ENCODE data around the gene NFE2.

DNA sequence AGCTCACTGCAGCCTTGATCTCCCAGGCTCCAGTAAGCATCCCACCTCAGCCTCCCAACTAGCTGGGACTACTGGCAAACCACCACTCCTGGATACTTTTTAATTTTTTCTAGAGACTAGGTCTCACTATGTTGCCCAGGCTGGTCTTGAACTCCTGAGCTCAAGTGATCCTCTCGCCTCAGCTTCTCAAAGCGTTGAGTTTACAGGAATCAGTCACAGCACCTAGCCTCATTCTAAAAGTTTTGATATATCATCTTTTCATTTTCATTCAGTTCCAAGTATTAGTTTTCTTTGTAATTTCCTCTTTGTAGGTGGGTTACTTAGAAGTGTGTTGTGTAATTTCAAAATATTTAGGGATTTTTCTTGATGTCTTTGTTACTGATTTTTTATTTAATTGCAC lies 30.5 kb downstream of the NFE2 start:
- TF ChIP-seq, protein P1, sequence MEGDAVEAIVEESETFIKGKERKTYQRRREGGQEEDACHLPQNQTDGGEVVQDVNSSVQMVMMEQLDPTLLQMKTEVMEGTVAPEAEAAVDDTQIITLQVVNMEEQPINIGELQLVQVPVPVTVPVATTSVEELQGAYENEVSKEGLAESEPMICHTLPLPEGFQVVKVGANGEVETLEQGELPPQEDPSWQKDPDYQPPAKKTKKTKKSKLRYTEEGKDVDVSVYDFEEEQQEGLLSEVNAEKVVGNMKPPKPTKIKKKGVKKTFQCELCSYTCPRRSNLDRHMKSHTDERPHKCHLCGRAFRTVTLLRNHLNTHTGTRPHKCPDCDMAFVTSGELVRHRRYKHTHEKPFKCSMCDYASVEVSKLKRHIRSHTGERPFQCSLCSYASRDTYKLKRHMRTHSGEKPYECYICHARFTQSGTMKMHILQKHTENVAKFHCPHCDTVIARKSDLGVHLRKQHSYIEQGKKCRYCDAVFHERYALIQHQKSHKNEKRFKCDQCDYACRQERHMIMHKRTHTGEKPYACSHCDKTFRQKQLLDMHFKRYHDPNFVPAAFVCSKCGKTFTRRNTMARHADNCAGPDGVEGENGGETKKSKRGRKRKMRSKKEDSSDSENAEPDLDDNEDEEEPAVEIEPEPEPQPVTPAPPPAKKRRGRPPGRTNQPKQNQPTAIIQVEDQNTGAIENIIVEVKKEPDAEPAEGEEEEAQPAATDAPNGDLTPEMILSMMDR (IDR thresholded peaks at IDR 0.05), result no peak
- no peak for TF ChIP-seq ZFX (IDR thresholded peaks at IDR 0.05; ENCODE audit: borderline replicate concordance)
